Measurements from ENCODE around the gene ZNF841. TPM values are rescaled to one million over a fixed set of nuclear protein-coding genes. Genes with fewer than 3 reads are reported as not detected.

Gene ZNF841
- total RNA-seq, 3 donors from 2014 or later (not counting 1 experiment from before 2014, with no cell fraction given) = 32.4 to 47.7 (median 47.4) TPM

DNA sequence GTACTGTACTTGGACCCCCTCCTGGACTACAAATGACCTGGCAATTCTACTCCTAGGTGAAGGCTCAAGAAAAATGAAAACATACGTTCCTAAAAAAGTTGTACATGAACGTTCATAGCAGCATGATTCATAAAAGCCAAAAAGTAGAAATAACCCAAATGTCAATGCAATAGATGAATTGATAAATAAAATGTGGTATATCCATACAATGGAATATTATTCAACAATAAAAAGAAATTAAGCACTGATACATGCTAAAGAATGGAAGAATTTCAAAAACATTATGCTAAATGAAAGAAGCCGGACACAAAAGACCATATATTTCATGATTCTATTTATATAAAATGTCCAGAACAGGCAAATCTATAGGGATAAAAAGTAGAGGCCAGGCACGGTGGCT is 56.4 kb downstream of the ZNF841 start:
- peaks cover 9 to 35% of the 10 kb centered on the region in 2 donors for H3K9me3 Mint-ChIP-seq

DNA sequence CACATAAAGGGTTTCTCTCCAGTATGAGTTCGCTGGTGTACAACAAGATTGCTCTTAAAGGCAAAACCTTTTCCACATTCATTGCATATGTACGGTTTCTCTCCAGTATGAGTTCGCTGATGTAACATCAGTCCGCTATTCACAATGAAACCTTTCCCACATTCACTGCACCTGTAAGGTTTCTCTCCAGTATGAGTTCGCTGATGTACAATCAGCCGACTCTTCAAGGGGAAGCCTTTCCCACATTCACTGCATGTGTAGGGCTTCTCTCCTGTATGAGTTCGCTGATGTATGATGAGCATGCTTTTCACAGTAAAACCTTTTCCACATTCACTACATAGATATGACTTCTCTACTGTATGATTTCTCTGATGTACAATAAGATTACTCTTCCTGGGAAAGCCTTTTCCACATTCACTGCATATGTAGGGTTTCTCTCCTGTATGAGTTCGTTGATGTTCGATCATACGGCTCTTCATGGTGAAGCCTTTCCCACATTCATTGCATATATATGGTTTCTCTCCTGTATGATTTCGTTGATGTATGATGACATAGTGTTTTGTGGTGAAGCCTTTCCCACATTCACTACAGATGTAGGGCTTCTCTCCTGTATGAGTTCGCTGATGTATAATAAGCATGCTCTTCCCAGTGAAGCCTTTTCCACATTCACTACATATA is 61.4 kb downstream of the ZNF841 start:
- ATAC-seq (no peak), DNase-seq (no peak)
- Mint-ChIP-seq H3K36me3 (peaks cover 72% of the 10 kb centered on the region), H3K9me3 (peaks cover 14 to 34% of the 10 kb centered on the region in 2 donors), H3K27ac (no peak overlapping the region), H3K4me3 (no peak overlapping the region), H3K27me3 (ENCODE audit: low read depth in 2 of 2) (no peaks in the 10 kb centered on the region), H3K4me1 (no peaks in the 10 kb centered on the region)
- 97% methylated on average over 10 of the region's 12 CpGs for WGBS (ENCODE audit: insufficient coverage)
- Histone ChIP-seq H3K4me3 (ENCODE audit: low read length) (no peak overlapping the region), H3K9me3 (ENCODE audit: control insufficient read depth, insufficient read depth, low read length) (peaks cover 59% of the 10 kb centered on the region), H3K36me3 (ENCODE audit: control insufficient read depth, insufficient read depth, low read length) (peaks cover 45% of the 10 kb centered on the region), H3K4me1 (ENCODE audit: control insufficient read depth, insufficient read depth, low read length) (no peaks in the 10 kb centered on the region), H3K27ac (ENCODE audit: low read length) (no peak overlapping the region), H3K27me3 (ENCODE audit: control insufficient read depth, insufficient read depth, low read length) (no peaks in the 10 kb centered on the region)
- intact Hi-C loops (cut with micrococcal nuclease) = no loop called here
- TF ChIP-seq, protein P1, sequence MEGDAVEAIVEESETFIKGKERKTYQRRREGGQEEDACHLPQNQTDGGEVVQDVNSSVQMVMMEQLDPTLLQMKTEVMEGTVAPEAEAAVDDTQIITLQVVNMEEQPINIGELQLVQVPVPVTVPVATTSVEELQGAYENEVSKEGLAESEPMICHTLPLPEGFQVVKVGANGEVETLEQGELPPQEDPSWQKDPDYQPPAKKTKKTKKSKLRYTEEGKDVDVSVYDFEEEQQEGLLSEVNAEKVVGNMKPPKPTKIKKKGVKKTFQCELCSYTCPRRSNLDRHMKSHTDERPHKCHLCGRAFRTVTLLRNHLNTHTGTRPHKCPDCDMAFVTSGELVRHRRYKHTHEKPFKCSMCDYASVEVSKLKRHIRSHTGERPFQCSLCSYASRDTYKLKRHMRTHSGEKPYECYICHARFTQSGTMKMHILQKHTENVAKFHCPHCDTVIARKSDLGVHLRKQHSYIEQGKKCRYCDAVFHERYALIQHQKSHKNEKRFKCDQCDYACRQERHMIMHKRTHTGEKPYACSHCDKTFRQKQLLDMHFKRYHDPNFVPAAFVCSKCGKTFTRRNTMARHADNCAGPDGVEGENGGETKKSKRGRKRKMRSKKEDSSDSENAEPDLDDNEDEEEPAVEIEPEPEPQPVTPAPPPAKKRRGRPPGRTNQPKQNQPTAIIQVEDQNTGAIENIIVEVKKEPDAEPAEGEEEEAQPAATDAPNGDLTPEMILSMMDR (IDR thresholded peaks at IDR 0.05) = no peak

More for the DNA sequence above, 56.4 kb downstream of the ZNF841 start:
- no peak overlapping the region for H3K27ac Mint-ChIP-seq
- no peaks in the 10 kb centered on the region for H3K27me3 Mint-ChIP-seq (ENCODE audit: low read depth in 2 of 2)
- no peak overlapping the region for H3K4me3 Mint-ChIP-seq
- ATAC-seq = no peak
- peaks cover 79% of the 10 kb centered on the region for H3K36me3 Mint-ChIP-seq
- TF ChIP-seq, protein P1 (IDR thresholded peaks at IDR 0.05) = no peak
- no peak for DNase-seq
- intact Hi-C loops (cut with micrococcal nuclease) = no loop called here
- no peaks in the 10 kb centered on the region for H3K27me3 ChIP-seq (ENCODE audit: control insufficient read depth, insufficient read depth, low read length)
- H3K4me1 ChIP-seq (ENCODE audit: control insufficient read depth, insufficient read depth, low read length) = no peaks in the 10 kb centered on the region
- H3K36me3 ChIP-seq (ENCODE audit: control insufficient read depth, insufficient read depth, low read length) = peaks cover 73% of the 10 kb centered on the region
- no peaks in the 10 kb centered on the region for H3K4me1 Mint-ChIP-seq
- H3K27ac ChIP-seq (ENCODE audit: low read length) = no peak overlapping the region
- 86% methylated on average over 1 of the region's 4 CpGs for WGBS (ENCODE audit: insufficient coverage)
- H3K9me3 ChIP-seq (ENCODE audit: control insufficient read depth, insufficient read depth, low read length) = peaks cover 54% of the 10 kb centered on the region
- no peak overlapping the region for H3K4me3 ChIP-seq (ENCODE audit: low read length)

GRCh38 chr19:52028780-52029123 is 66.8 kb downstream of the ZNF841 start:
- Mint-ChIP-seq H3K4me1 (peaks cover 24 to 30% of the 10 kb centered on the region in 2 donors), H3K9me3 (peaks cover 3 to 8% of the 10 kb centered on the region in 2 donors), H3K27me3 (ENCODE audit: low read depth in 2 of 2) (no peaks in the 10 kb centered on the region), H3K27ac (peak overlapping the region; percentile 94 to 99), H3K36me3 (peaks cover 45% of the 10 kb centered on the region), H3K4me3 (peak overlapping the region; percentile 89)
- no peak for DNase-seq
- 5% methylated on average over 4 of the region's 5 CpGs for WGBS (ENCODE audit: insufficient coverage)
- Histone ChIP-seq H3K36me3 (ENCODE audit: control insufficient read depth, insufficient read depth, low read length) (peaks cover 17% of the 10 kb centered on the region), H3K27me3 (ENCODE audit: control insufficient read depth, insufficient read depth, low read length) (no peaks in the 10 kb centered on the region), H3K9me3 (ENCODE audit: control insufficient read depth, insufficient read depth, low read length) (peaks cover 38% of the 10 kb centered on the region), H3K4me1 (ENCODE audit: control insufficient read depth, insufficient read depth, low read length) (peaks cover 7% of the 10 kb centered on the region), H3K4me3 (ENCODE audit: low read length) (peak overlapping the region; percentile 84), H3K27ac (ENCODE audit: low read length) (peak overlapping the region; percentile 93)
- TF ChIP-seq, protein P1 (IDR thresholded peaks at IDR 0.05) = no peak
- intact Hi-C loops (cut with micrococcal nuclease) = loop anchor here (1.0 kb wide), 3 partner anchors 20 to 42 kb away; partner anchors contain the start of genes ZNF350 and ZNF615
- peak; percentile 27 to 43 (median 32) for ATAC-seq
